ENCODE data around the gene BGN.

DNA sequence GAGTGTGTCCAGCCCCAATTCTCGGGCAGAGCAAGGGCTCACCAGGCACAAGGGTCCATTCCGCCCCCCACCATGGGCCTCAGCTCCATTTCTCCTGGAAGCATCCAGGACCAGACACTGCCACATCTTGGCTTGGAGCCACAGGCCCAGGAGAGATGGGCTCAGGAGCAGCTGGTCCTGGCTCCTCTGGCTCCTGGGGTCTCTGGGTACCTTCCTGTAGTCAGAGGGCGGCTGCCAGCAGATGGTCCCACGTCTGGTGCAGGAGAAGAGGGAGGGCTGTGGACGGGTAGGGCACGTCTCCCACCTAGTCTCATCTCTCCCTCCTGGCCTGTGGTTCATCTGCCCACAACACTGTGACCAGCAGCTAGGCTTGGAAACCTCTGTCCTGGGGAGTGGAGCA lies 30.7 kb downstream of the BGN start:
- TF ChIP-seq, protein P1, sequence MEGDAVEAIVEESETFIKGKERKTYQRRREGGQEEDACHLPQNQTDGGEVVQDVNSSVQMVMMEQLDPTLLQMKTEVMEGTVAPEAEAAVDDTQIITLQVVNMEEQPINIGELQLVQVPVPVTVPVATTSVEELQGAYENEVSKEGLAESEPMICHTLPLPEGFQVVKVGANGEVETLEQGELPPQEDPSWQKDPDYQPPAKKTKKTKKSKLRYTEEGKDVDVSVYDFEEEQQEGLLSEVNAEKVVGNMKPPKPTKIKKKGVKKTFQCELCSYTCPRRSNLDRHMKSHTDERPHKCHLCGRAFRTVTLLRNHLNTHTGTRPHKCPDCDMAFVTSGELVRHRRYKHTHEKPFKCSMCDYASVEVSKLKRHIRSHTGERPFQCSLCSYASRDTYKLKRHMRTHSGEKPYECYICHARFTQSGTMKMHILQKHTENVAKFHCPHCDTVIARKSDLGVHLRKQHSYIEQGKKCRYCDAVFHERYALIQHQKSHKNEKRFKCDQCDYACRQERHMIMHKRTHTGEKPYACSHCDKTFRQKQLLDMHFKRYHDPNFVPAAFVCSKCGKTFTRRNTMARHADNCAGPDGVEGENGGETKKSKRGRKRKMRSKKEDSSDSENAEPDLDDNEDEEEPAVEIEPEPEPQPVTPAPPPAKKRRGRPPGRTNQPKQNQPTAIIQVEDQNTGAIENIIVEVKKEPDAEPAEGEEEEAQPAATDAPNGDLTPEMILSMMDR (conservative IDR thresholded peaks at IDR 0.05) = no peak
- TF ChIP-seq ZFX (IDR thresholded peaks at IDR 0.05) = no peak
